Epithelial cell of esophagus (primary cell): ENCODE measurements around the gene CHDH.

Experiments used
- DNase-seq: peaks from one replicate; pipeline ENCODE4 v3.0.0; 2010; ENCODE audit warnings: low read depth
- H3K4me3 ChIP-seq: 2 replicates; pipeline ENCODE4 v1.5.1; 2011; ENCODE audit warnings: mild to moderate bottlenecking, low read length, control low read depth
- CTCF ChIP-seq: IDR thresholded peaks from 2 replicates; pipeline ENCODE4 v1.5.1; 2011; ENCODE audit warnings: low read depth, mild to moderate bottlenecking, low read length, control low read depth, inconsistent platforms; ENCODE audit not compliant: insufficient read depth; ENCODE audit errors: missing control alignments

The CHDH gene

GRCh38 chr3:53776494-53777101 lies 69.6 kb downstream of the CHDH start:
- no peak for TF ChIP-seq CTCF
- peak; percentile 41 for DNase-seq
- no peak overlapping the region for H3K4me3 ChIP-seq

GRCh38 chr3:53775834-53776251 lies 70.4 kb downstream of the CHDH start:
- no peak for TF ChIP-seq CTCF
- DNase-seq, result peak; percentile 71
- no peak overlapping the region for H3K4me3 ChIP-seq

GRCh38 chr3:53775018-53775417 lies 71.2 kb downstream of the CHDH start:
- H3K4me3 ChIP-seq, result no peak overlapping the region
- DNase-seq, result no peak
- no peak for TF ChIP-seq CTCF

- H3K4me3 ChIP-seq, result no peak overlapping the region
- TF ChIP-seq CTCF, result no peak
- no peak for DNase-seq
These were observed 71.8 kb downstream of the CHDH start for GRCh38 chr3:53774414-53774813.

GRCh38 chr3:53773611-53774368 lies 72.4 kb downstream of the CHDH start:
- DNase-seq, result peak; percentile 60
- H3K4me3 ChIP-seq, result no peak overlapping the region
- TF ChIP-seq CTCF, result no peak

GRCh38 chr3:53773021-53773436 lies 73.2 kb downstream of the CHDH start:
- no peak for DNase-seq
- H3K4me3 ChIP-seq, result no peak overlapping the region
- TF ChIP-seq CTCF, result no peak
